Colon (tissue), 2 donors: ENCODE data around the gene TRMT2A.

ENCODE experiments used
- FAIRE-seq: peaks from 2 replicates; lab custom pipeline; 2012; peaks lifted over from hg19 to GRCh38; lab: Jason Lieb, UNC
- donor health status: control.
- donor health status: control.

Gene TRMT2A

DNA sequence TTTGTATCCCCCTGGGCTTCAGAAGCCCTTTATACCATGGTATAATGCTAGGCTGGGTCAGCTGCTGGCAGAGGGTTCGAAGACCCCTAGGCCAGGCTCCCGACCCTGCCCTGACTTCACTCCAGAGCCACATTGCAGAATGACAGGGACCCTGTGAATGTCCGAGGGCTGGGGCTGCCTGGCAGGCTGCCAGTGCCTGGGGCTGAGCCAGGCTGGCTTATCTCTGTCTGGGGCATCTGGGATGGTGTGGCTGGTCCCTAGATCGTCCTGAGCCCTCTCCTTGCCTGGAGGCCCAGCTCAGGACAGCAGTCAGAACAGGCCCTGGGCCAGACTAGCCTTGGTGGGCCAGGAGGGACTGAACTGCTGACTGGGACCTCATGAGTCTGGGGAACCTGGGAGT, 18.2 kb upstream of the TRMT2A start:
- no peak for FAIRE-seq

DNA sequence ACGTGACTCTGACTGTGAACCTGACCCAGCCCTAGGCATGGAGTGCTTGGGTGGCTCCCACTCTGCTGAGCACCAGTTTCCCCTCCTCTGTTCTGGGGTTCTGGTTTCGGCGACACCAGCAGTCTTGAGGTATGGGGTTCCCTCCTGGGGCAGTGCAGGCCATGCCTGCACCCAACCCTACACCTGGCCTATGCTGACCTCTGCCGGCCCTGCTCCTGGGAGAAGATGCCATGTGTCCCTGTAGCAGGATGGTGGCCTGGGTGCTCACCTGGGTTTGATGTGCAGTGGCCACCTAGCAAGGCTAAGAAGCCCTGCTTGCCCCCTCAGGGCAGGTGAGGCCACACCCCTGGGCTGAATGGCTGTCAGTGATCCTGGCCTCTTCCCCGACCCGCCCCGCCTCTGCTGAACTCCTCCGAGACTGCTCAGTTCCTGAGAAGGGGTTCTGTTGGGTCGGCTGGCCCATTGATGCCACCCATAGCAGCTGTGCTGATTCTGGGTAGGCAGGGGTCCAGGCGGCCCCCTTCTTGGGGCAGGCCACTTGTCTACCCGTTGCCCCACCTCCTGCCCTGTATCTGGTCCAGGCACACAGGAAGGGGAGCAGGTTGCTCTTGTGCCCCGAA, 17.0 kb upstream of the TRMT2A start:
- FAIRE-seq, result no peak

DNA sequence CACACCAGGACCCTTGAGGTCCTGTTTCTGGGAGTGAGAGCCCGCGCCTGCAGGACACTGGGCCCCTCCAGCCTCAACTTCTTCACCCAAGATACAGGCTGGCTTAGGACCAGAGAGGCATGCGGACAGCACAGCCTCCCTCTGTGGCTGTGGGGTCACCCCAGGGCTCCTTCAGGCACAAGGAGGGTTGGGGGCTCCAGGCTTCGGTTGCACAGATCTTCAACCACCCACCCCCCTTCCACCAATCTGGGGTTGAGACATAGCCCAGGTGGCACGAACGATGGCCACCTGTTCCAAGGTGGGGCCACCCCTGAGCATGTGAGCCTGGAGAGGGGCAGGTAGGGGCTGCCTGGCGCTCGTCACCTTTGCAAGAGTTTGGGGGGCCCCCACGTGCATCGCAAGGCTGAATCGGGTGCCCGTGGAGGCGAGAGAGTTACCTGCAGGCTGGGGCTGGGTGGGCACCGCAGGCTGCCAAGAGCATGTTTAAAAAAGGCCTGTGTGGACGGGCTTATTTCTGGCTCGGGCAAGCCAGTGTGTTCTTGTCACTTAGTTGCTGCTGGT, 15.7 kb upstream of the TRMT2A start:
- no peak for FAIRE-seq

DNA sequence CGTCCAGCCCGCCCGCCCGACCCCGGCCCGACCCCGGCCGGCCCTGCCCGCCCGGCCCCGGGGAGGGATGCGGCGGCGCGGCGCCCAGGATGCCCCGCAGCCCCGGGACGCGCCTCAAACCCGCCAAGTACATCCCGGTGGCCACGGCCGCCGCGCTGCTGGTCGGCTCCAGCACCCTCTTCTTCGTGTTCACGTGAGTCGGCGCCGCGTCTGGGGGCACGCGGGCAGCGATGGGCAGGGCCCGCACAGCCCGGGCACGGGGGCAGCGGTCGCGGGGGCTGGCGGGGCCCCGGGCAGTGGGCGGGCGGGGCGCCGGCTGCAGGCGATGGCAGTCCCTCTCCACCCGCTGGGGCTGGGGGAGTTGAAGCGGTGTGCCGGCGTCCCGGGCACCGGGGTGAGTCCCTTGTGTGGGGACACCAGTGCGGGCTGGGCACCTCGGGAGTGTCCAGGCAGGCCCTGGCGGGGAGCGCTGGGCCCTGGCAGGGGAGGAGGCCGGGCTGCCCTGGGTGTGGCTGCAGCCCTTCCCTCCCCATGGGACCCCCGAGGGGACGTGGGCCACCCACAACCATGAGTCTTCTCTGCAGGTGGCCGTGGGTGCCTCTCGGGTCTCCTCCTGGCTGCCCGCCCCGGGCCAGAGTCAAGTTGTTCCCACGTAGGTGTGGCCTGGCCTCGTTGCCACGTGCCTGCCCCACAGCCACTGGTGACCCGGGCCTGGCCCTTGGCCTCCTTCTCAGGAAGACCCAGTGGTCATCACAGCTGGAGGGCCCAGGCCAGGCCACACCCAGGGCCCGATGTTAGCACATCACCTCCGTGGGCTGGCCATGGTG, 15.0 kb upstream of the TRMT2A start:
- FAIRE-seq, result no peak

DNA sequence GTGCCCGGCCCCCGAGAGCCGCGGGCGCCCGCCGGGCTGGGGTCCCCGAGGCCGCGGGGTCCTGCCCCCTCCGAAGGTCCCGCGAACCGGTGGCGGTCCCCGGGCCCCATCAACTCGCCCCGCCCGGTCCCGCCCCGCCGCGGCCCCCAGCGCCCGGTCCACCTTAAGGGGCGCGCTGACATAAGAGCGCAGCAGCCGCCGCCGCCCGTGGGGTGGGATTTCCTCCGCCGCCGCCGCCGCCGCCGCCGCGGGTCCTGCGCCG, 14.5 kb upstream of the TRMT2A start, which contains the start of gene ZDHHC8:
TSS of gene ZDHHC8 (plus strand) at position 208 of the 262 bp plus-strand sequence. CDS start 144 bp downstream, outside the sequence.
- no peak for FAIRE-seq

DNA sequence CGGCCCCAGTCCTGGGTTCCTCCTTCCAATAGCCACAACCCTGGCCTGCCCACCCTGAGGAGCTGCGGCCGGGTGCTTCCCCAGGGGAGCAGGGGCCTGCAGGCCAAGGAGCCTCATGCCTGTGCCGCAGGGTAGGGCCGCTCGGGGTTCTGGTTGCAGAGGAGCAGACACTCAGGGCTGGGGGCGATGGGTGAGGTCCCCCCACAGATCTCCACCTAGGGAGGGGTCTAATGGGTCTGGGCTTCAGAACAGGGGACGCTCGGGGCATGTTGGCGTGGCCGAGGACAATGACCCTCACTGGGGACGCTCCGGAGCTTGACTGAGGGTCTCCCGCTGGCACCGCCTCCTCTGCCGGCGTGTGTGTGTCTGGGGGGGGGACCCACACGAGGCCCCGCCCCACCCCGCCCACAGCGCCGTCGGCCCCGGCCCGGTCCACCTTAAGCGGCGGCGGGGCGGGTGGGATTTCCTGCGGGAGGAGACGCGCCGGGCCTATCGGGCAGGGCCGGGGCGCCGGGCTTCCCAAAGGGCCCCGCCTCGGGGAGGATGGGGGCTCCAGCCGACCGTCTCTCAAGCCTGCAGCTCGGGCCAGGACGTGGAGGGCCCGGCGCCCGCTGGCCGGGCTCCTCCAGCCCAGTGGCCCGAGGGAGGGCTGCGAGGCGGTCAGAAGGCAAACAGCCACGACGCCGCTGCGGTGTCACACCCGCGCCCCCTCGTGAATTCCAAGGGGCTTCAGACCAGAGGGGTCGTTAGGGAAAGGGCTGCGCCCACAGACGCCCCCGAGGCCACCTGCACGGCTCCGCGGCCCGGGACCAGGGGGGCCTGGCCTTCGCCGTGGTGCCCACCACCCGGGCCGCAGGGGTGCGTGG, 13.9 kb upstream of the TRMT2A start:
- FAIRE-seq, result no peak

DNA sequence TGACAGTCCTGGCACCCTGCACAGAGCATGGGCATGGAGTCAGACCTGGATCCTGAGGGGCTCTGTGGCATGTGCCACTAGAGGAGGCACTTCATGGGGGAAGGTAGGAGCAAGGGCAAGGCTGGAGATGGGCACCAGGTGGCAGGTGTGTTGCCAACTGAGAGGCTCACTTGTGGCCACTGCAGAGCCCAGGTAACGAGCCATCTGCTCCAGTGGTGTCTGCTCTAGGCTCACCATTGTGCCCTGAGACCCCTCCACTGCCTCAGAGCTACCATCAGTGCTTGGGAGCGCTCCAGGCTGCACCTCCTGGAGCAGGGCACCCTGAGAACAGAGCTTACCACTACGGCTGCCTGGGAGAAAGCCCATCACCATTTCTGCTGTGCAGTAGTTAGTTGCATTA, 13.3 kb upstream of the TRMT2A start:
- no peak for FAIRE-seq

DNA sequence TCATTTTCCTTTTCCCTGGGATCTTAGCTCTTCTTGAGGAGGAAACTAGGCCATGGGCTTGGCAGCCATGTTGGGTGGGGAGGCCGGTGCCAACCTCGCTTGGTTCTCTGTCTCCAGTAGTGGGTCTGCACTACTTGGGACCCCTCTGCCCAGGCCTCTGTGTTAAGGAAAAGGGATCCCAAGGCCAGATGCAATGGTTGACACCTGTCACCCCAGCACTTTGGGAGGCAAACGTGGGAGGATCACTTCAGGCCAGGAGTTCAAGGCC, 12.7 kb upstream of the TRMT2A start:
- no peak for FAIRE-seq

DNA sequence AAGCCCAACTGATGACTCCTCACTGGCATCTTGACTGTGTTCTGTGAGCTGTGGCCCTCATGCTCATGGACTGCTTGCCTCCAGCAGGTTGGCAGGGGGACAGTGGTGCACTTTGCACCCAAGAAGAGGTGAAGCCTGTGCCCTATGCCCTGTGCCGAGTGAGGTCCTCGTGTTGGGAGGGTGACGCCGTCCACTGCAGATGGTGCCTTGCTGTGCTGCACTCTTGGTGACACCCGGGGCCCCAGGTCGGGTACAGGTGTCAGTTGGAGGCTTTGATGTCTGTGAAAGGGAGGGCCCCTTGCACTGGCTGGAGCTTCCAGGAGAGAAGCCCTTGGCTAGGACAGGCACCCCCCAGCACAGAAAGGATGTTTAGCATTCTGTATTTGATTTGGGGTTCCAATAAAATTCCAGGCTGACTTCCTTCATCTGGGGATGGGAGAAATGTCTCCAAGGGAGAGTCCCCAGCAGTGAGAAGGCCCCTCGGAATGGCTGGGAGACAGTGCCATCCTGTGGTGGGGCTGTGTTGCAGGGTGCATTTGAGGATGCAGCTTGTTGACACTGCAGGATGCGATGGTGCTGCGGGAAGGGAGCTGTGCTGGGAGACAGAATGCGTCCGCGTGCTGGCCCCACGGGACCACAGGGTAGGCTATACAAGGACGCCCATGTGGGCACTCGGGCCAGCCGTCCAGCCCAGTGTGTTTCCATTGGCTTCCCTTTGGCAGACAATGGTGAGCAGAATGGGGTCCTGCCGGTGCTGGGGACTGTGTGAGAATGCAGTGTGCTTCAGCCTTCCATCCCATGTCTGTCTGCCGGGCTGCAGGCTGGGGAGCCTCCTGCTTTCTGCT, 12.1 kb upstream of the TRMT2A start:
- no peak for FAIRE-seq

DNA sequence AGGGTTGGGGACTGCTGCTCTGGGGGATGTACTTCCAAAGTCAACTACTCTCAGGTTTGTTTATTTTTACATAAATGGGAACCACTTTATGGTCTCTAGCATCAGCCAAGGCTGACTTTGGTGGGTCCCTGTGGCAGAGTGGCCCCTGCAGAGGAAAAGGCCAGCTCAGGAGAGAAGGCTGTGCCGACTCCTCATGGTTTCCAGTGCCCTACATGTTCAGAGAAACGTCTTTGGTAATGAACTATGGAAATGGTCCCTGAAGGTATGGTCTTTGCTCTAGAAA, 11.5 kb upstream of the TRMT2A start:
- no peak for FAIRE-seq

DNA sequence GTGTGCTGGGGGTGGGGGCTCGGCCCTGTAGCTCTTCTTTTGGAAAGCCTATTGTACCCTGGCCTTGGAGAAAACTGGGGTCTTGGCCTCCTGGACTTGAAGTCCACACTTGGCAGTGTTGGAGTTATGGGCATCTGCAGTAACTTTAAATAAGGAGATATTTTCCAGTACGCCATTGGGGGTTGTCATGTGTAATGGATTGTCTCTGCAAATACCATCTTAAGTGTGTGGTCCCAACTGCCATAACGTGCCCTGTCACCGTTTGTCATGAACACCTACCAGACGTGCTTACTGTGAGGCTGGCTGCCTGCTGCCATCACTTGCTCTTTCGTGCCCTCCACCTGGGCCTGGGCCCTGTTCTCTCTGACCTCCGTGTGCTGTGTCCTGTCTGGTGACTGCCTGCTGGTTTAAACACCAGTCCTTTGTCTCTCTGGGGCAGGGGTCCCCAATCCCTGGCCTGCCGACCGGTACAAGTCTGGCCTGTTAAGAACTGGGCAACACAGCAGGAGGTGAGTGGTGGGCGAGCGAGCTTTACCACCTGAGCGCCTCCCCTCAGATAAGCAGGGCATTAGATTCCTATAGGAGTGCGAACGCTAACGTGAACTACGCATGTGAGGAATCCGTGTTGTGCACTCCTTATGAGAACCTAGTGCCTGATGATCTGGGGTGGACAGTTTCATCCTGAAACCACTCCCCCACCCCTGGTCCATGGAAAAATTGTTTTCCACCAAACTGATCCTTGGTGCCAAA, 11.0 kb upstream of the TRMT2A start:
- FAIRE-seq, result no peak

DNA sequence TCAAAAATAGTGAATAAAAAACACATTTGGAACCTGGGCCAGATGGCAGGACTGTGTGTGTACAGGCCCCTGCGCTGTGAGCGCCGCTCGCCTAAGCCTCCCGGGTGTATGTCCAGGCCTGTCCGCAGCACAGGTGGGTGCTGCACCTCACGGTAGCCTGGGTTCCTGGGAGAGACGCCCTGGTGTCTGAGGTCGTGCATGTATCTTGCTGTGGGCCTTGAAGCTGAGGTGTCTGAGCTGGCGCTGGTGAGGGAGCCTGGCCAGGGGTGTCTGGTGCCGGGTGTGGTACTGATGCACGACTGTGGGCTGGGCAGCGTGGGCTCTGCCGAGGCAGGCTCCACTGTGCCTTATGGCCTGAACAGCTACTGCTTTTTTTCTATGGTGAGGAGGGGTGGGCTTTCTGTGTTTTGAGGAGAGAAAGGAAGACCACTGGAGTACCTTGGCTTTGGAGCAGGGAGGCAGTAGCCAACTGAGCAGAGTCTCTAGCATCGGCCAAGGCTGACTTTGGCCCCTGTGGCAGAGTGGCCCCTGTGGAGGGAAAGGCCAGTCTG, 10.4 kb upstream of the TRMT2A start:
- no peak for FAIRE-seq

DNA sequence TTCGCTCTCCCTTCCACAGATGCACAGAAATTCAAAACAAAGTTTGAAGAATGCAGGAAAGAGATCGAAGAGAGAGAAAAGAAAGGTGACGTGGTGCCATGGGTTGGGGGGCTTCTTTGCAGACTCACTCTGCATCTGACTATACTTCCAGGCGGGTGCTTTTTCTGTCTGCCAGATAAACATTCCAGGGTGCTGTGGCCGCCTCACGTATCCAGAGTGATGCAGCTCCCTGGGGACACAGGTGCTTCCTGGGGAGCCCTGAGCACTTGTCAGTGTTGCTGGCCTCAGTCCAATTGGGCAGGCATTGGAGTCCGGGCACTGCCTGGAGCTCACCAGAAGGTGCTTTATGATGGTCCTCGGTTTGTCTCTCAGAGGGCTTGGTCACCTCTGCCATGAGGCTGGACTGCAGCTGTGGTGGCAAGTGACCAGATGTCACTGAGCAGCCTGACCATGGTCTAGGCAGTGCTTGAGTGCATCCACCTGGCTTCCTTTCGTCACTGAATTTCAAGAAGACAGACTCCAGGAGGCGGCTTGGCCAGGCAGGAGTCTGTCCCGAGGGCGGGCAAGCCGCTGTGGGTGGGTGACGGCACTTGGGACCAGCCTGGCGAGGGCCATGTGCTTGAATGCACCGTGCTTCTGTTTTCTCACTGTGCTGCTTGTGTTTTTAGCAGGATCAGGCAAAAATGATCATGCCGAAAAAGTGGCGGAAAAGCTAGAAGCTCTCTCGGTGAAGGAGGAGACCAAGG, 9.4 kb upstream of the TRMT2A start:
- no peak for FAIRE-seq

DNA sequence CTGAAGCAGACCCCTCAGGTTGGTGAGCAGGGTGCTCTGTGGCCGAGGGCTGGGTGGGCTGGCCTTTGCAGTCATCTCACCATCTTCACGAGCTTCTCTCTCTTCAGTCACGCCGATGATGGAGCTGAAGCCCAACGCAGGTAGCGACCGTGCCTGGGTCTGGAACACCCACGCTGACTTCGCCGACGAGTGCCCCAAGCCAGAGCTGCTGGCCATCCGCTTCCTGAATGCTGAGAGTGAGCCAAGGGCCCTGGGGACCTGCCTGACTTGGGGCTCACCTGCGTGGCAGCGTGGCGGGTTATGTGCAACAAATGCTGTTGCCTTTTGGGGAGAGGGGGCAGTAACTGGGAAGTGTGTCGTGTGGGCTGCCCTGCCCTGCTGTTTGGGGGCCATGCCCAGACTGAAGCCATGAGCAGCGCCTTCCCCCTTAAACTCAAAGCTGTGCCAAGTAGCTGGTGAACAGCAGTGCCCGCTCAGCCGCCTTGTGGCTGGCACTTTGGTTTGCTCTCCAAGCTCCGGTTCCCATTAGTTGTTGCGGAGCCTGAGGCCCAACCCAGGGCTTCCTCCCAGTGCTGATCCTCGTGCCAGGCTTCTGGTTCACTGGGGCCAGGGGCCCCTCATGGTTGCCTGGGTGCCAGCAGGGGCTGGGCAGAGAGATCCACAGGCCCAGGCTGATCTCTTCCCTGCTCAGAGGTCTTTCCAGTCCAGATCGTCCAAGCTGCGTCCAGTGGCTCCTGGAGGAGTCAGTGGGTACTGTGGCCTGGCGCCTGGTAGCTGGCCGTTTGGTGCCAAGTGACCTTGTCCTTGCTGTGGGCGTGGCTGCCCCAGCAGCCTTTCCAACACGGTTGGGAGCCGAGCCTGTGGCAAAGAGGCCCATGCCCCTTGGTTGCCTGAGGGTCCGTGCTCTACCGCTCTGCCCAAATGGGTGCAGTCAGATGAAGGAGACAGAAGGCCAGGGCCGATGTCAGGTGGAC, 8.5 kb upstream of the TRMT2A start:
- no peak for FAIRE-seq

DNA sequence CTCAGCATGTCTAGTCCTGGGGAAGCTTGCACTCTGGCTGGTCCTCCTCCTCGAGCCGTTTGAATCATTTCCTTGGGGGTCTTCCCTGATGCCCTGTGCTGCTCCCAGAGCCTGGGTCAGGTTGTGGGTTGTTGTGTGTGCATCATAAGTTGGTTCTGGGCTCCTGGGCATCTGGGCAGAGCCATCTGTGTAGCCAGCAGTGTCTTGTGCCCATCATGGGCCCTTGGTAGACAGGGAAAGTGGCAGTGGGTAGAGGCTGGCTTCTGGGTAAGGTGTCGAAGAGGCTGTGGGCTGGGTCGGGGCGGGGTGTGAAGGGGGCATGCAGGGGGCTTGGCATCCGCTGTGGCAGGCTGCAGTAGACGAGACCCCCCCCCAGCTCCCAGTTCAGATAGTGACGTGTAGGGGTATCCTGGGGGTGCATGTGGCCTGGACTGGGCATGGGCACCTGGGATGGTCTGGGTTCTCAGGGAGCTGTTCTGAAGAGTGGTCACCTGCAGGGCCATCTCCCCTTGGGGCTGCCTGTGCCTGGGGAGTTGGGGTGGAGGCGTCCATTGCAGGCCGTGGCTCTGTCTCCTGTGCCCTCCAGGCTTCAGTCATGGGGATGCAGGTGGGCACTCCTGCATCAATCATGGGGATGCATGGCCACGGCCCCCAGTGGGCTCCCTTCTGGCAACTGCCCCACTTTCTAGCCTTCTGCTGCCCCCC, 7.2 kb upstream of the TRMT2A start:
- FAIRE-seq, result no peak

DNA sequence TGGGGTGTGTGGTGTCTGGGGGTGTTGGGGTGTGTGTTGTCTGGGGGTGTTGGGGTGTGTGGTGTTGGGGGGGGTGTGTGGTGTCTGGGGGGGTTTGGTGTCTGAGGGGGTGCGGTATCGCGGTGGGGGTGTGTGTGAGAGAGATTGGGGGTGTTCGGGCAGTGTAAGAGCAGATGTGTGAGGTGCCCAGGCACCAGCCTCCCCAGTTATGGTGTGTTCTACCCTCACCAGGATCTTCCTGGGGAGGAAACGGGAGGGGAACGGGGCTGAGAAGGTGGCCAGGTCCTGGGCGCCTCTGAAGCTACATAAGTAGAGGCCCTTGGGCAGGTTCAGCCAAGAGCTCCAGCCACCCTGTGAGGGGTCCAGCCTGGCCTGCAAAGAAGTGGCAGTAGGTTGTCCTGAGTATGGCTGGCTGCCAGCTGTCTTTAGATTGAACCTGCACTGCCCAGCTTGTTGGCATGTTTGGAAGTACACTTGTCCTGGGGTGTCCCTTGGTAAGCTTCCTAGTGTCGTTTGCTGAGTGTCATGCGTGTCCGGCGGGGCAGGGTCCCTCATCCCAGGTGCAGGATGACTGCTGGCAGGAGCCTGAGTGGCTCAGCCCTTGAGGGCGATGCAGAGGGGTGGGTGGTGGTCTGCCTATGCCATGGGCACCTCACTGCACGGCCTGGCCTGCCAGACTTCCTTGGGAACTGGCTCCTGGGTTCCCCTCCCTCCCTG, 6.5 kb upstream of the TRMT2A start:
- FAIRE-seq, result no peak

DNA sequence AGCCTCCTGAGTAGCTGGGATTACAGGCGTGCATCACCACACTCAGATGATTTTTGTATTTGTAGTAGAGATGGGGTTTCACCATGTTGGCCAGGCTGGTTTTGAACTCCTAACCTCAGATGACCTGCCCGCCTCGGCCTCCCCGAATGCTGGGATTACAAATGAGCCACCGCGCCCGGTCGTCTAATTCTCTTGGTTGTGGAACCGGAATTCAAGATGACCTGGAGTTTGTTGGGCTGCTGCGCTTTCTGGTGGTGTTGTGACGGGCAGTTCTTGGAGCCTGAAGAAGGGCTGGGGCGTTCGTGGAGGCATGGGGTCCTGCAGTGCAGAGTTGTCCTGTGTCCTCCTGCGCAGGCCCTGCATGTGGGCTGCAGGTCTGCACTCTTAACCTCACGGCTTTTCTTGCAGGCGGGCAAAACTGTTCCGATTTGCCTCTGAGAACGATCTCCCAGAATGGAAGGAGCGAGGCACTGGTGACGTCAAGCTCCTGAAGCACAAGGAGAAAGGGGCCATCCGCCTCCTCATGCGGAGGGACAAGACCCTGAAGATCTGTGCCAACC, 4.9 kb upstream of the TRMT2A start:
- FAIRE-seq, result no peak
